ENCODE measurements around the gene XBP1.
"Not testable (repeated sequence)": the region's sequence is repeated elsewhere in the genome, so short reads cannot be mapped to it uniquely, and the experiment has no call there.

The XBP1 gene

GRCh38 chr22:28791841-28792490 lies 8.4 kb downstream of the XBP1 start:
- no peak for DNase-seq

- no peak for DNase-seq
These were observed 9.2 kb downstream of the XBP1 start for GRCh38 chr22:28791124-28791523.

GRCh38 chr22:28788601-28789000 lies 11.8 kb downstream of the XBP1 start:
- DNase-seq: no peak

- no peak for DNase-seq
These were observed 16.3 kb downstream of the XBP1 start for GRCh38 chr22:28783786-28784671.

GRCh38 chr22:28780296-28780695 lies 20.1 kb downstream of the XBP1 start:
- DNase-seq: no peak

- no peak for DNase-seq
These were observed 20.5 kb downstream of the XBP1 start for GRCh38 chr22:28779833-28780232.

- no peak for DNase-seq
These were observed 26.0 kb downstream of the XBP1 start for GRCh38 chr22:28774378-28774777.

- peak in 1 of 2 donors; percentile 23 for DNase-seq
These were observed 26.9 kb downstream of the XBP1 start for GRCh38 chr22:28773461-28773867.

- DNase-seq: peak; percentile 93 to 94
These were observed 27.5 kb downstream of the XBP1 start, which contains the start of gene CCDC117 for GRCh38 chr22:28772633-28773460. TSS of gene CCDC117 (plus strand) at chr22:28772695. CDS start at chr22:28772850, 155 bp downstream.

- no peak for DNase-seq
These were observed 29.1 kb downstream of the XBP1 start for GRCh38 chr22:28771195-28771791.

- no peak for DNase-seq
These were observed 30.8 kb downstream of the XBP1 start for GRCh38 chr22:28769394-28770085.

- DNase-seq: no peak
These were observed 31.5 kb downstream of the XBP1 start for GRCh38 chr22:28768701-28769393.

- no peak for DNase-seq
These were observed 33.7 kb downstream of the XBP1 start for GRCh38 chr22:28766628-28767027.

- not testable (repeated sequence) for DNase-seq
These were observed 38.4 kb downstream of the XBP1 start for GRCh38 chr22:28762000-28762399.

- DNase-seq: no peak
These were observed 39.0 kb downstream of the XBP1 start for GRCh38 chr22:28761449-28761755.

- DNase-seq: no peak
These were observed 40.4 kb downstream of the XBP1 start for GRCh38 chr22:28759861-28760560.

- DNase-seq: not testable (repeated sequence)
These were observed 45.9 kb downstream of the XBP1 start for GRCh38 chr22:28754512-28754911.

GRCh38 chr22:28750471-28750881 lies 49.9 kb downstream of the XBP1 start:
- no peak for DNase-seq
